Stimulated activated naive CD8-positive, alpha-beta T cell treated with anti-CD3 and anti-CD28 coated beads, Interleukin-15, Interleukin-2, amounts not matched to agents 100 U/mL and 50 U/mL, for 24 hours (primary cell): ENCODE results near the gene RFX2.
A peak's percentile ranks its signal among the peaks of the same experiment; 100 is the strongest.
"Not testable (repeated sequence)": the region's sequence is repeated elsewhere in the genome, so short reads cannot be mapped to it uniquely, and the experiment has no call there.

Experiments used
- ATAC-seq: fragments of 150-1000 bp; cut with Tn5 transposase; one replicate; pipeline ENCODE4 v1.10.0; 2021
- DNase-seq: peaks from one replicate; pipeline ENCODE4 v3.0.0; 2021

Gene RFX2

GRCh38 chr19:5990289-5990797 lies 120.0 kb downstream of the RFX2 start:
- no peak for ATAC-seq
- no peak for DNase-seq

DNA sequence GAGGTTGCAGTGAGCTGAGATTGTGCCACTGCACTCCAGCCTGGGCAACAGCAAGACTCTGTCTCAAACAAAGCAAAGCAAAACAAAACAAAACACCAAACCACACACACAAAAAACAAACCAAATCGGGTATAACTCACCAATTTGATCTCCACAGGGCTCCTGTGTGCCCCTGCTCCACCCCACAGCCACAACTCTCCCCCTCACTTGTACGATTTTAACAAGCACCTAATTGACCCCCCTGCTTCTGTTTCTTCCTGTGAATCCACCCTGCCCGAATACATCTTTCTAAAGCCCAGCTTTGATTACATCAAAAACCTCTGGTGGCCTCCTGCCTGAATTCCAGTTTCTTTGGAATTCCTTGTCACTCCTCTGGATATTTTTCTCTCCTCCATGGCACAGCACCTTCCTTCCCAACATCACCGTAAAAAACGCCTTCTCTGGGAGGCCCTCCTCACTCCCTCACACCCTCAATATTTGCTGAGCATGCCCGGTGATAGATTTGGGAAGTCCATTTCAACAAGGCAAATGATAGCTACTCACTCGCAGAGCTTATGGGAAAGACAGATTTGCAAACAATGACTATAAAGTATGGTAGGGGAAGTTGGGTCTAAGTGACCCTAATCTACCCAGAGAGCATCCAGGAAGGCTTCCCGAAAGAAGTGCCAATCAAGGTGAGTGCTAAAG lies 120.8 kb downstream of the RFX2 start:
- ATAC-seq (no peak), DNase-seq (no peak)

GRCh38 chr19:5988517-5989387 lies 121.5 kb downstream of the RFX2 start:
- DNase-seq (no peak), ATAC-seq (peak; percentile 47)

- DNase-seq (peak; percentile 81), ATAC-seq (peak; percentile 29)
Observed at GRCh38 chr19:5987077-5987818, 123.1 kb downstream of the RFX2 start.

GRCh38 chr19:5985837-5986236 lies 124.5 kb downstream of the RFX2 start:
- not testable (repeated sequence) for DNase-seq, ATAC-seq

DNA sequence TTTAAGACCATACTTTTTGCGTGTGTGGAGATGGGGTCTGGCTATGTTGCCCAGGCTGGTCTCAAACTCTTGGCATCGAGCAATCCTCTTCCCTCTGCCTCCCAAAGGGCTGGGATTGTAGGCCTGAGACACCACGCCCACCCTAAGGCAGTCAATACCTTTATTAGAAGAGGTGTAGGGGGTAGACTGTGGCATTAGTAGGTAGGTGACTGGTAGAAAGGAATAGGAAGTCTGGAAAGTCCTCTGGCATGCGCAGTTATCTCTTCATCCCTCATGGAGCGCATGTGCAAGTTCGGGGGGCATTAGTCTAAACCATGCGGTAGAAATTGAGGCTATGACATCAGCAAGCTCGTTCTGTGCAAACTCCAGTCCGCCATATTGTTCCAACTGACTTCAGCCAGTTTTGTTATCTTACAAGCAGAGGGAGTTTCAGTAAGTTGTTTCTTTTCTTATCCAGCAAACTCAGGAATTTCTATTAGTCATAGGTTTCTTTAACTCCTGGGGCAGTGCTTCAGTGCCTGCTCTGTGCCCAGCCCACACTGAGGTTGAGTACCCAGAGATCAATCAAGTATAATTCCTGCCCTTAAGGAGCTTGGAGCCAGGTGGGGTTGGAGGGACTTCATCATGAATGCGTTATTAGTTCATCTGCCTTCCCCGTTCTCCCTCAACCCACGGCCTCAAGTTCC lies 125.1 kb downstream of the RFX2 start:
- no peak for DNase-seq
- ATAC-seq, result no peak

DNA sequence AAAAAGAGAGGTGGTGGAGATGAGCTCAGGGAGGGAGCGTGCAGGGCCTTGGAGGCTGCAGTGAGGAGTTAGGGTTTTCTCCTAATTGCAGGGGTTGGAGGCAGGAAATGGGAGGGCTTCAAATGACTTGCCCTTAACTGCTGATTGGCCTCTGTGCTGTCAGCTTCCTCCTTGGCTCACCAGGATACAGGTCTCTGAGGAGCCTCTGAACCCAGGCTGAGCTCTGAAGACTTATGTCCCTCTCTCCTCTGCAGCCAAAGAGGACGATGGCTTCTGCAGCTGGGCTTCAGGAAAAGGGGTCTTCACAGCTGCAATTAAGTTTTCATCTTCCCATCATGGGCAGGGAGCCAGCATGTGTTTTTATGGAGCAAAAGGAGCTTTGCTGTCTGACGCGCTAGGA lies 125.7 kb downstream of the RFX2 start:
- ATAC-seq (peak; percentile 32), DNase-seq (no peak)

GRCh38 chr19:5983367-5983955 lies 126.8 kb downstream of the RFX2 start:
- ATAC-seq, result no peak
- no peak for DNase-seq

GRCh38 chr19:5978606-5979552 lies 131.4 kb downstream of the RFX2 start:
- no peak for ATAC-seq
- DNase-seq, result peak; percentile 23

- peak; percentile 92 for ATAC-seq
- DNase-seq, result peak; percentile 97
Observed at GRCh38 chr19:5977785-5978605, 132.3 kb downstream of the RFX2 start, which contains the start of gene RANBP3. RANBP3 (minus strand) TSS chr19:5978140; CDS start chr19:5978082, 58 bp downstream.

GRCh38 chr19:5977222-5977784 lies 133.0 kb downstream of the RFX2 start:
- DNase-seq (peak; percentile 25), ATAC-seq (no peak)

GRCh38 chr19:5976768-5977167 lies 133.5 kb downstream of the RFX2 start:
- ATAC-seq, result no peak
- no peak for DNase-seq

- no peak for DNase-seq
- no peak for ATAC-seq
Observed at GRCh38 chr19:5975388-5975728, 134.9 kb downstream of the RFX2 start.

- DNase-seq, result peak; percentile 57
- ATAC-seq, result peak; percentile 61
Observed at GRCh38 chr19:5974721-5975387, 135.4 kb downstream of the RFX2 start.

- DNase-seq (no peak), ATAC-seq (no peak)
Observed at GRCh38 chr19:5973867-5974635, 136.2 kb downstream of the RFX2 start.

- ATAC-seq (no peak), DNase-seq (no peak)
Observed at GRCh38 chr19:5973376-5973775, 136.9 kb downstream of the RFX2 start.

DNA sequence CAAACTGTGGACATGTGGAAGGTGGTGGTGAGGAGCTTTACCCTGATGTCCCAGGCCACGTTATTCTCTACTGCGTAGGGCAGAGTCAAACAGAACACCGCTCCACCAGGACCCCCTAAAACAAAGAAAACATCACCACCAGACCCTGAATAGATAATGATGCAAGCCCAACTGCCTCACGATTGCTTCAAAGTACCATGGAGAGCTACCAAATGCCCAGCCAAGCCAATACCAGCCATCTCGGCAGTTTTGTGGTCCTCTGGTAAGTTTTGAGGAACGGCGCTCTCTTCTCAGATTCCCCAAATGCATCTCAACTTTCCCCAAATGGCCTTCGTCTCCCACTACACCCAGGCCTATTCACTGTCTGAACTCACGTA lies 138.0 kb downstream of the RFX2 start:
- ATAC-seq (no peak), DNase-seq (no peak)
